Bronchial epithelial cell (primary cell): ENCODE measurements around the gene MLF2. TPM values are rescaled to one million over a fixed set of nuclear protein-coding genes. Genes with fewer than 3 reads are reported as not detected.

Source experiments
- DNase-seq: peaks from one replicate; pipeline ENCODE4 v3.0.0-alpha.2; 2010; ENCODE audit warnings: low read depth
- FAIRE-seq: peaks from 2 replicates; lab custom pipeline; 2011; peaks lifted over from hg19 to GRCh38; lab: Jason Lieb, UNC
- H3K27me3 ChIP-seq: 2 replicates; pipeline ENCODE4 v1.5.1; 2011; ENCODE audit warnings: low read length; ENCODE audit not compliant: control insufficient read depth, insufficient read depth
- H3K36me3 ChIP-seq: 2 replicates; pipeline ENCODE4 v1.5.1; 2011; ENCODE audit warnings: low read length; ENCODE audit not compliant: control insufficient read depth, insufficient read depth
- H3K4me3 ChIP-seq: 2 replicates; pipeline ENCODE4 v1.5.1; 2011; ENCODE audit warnings: mild to moderate bottlenecking, low read depth, low read length, control low read depth
- CTCF ChIP-seq: IDR thresholded peaks from 2 replicates; pipeline ENCODE4 v1.5.1; 2011; ENCODE audit warnings: mild to moderate bottlenecking, moderate library complexity, low read length, control low read depth, inconsistent platforms; ENCODE audit not compliant: insufficient read depth, severe bottlenecking
- total RNA-seq: library from RNA; depleted of rRNA; stranded (reverse); fragments of >200 nt; gene quantifications from 2 replicates; pipeline ENCODE4 v1.2.1, GENCODE V29; 2014

MLF2 gene
- total RNA-seq, 1 donor from 2014 or later, result 136 TPM

- no peak for DNase-seq
- Histone ChIP-seq H3K27me3 (peaks cover 2% of the 10 kb centered on the region), H3K36me3 (no peaks in the 10 kb centered on the region), H3K4me3 (no peak overlapping the region)
- no peak for TF ChIP-seq CTCF
- FAIRE-seq, result no peak
These were observed 39.1 kb upstream of the MLF2 start for GRCh38 chr12:6791931-6792520.

- Histone ChIP-seq H3K4me3 (no peak overlapping the region), H3K27me3 (peaks cover 2% of the 10 kb centered on the region), H3K36me3 (no peaks in the 10 kb centered on the region)
- FAIRE-seq, result no peak
- TF ChIP-seq CTCF, result no peak
- DNase-seq, result no peak
These were observed 37.7 kb upstream of the MLF2 start for GRCh38 chr12:6790496-6791150.

- DNase-seq (no peak), FAIRE-seq (no peak)
- TF ChIP-seq CTCF, result no peak
- H3K4me3 ChIP-seq, result no peak within 1 kb of the TSS
- peaks cover 2% of the 10 kb centered on the region for H3K27me3 ChIP-seq
- no peaks in the 10 kb centered on the region for H3K36me3 ChIP-seq
These were observed 36.3 kb upstream of the MLF2 start, which contains the start of gene CD4 for GRCh38 chr12:6788972-6789924. TSS of gene CD4 (plus strand) at chr12:6789528. CDS start at chr12:6800139, 10,611 bp downstream.

- no peaks in the 10 kb centered on the region for H3K36me3 ChIP-seq
- no peak for TF ChIP-seq CTCF
- no peak overlapping the region for H3K4me3 ChIP-seq
- no peaks in the 10 kb centered on the region for H3K27me3 ChIP-seq
- DNase-seq, result no peak
- FAIRE-seq, result no peak
These were observed 34.4 kb upstream of the MLF2 start for GRCh38 chr12:6787309-6787708.

GRCh38 chr12:6786416-6787094 is 33.6 kb upstream of the MLF2 start:
- H3K4me3 ChIP-seq, result no peak overlapping the region
- DNase-seq, result no peak
- H3K27me3 ChIP-seq, result no peaks in the 10 kb centered on the region
- no peak for TF ChIP-seq CTCF
- H3K36me3 ChIP-seq, result no peaks in the 10 kb centered on the region
- FAIRE-seq, result no peak
